Stimulated activated CD4-positive, alpha-beta T cell treated with anti-CD3 and anti-CD28 coated beads, Interleukin-4, amount 100 ng/mL, for 24 hours (primary cell): ENCODE measurements around the gene FAF1.
"Not testable (repeated sequence)": the region's sequence is repeated elsewhere in the genome, so short reads cannot be mapped to it uniquely, and the experiment has no call there.

ENCODE experiments used
- DNase-seq: peaks from one replicate; pipeline ENCODE4 v3.0.0-alpha.2; 2020

FAF1 gene

GRCh38 chr1:50833216-50833615, 126.9 kb downstream of the FAF1 start:
- no peak for DNase-seq

- DNase-seq, result no peak
Measured at GRCh38 chr1:50832167-50832566, 127.9 kb downstream of the FAF1 start.

- DNase-seq, result no peak
Measured at GRCh38 chr1:50831300-50832061, 128.6 kb downstream of the FAF1 start.

- DNase-seq, result no peak
Measured at GRCh38 chr1:50830621-50831020, 129.4 kb downstream of the FAF1 start.

GRCh38 chr1:50829014-50829958, 130.8 kb downstream of the FAF1 start:
- DNase-seq, result no peak

- no peak for DNase-seq
Measured at GRCh38 chr1:50827546-50827945, 132.5 kb downstream of the FAF1 start.

GRCh38 chr1:50826792-50827191, 133.3 kb downstream of the FAF1 start:
- not testable (repeated sequence) for DNase-seq

GRCh38 chr1:50822035-50822776, 137.9 kb downstream of the FAF1 start:
- no peak for DNase-seq

GRCh38 chr1:50820545-50820944, 139.5 kb downstream of the FAF1 start:
- DNase-seq, result no peak

- no peak for DNase-seq
Measured at GRCh38 chr1:50812346-50812745, 147.7 kb downstream of the FAF1 start.

GRCh38 chr1:50808296-50808695, 151.8 kb downstream of the FAF1 start:
- no peak for DNase-seq

GRCh38 chr1:50796272-50796671, 163.8 kb downstream of the FAF1 start:
- DNase-seq, result no peak

GRCh38 chr1:50793521-50793920, 166.5 kb downstream of the FAF1 start:
- DNase-seq, result no peak

GRCh38 chr1:50787266-50787665, 172.8 kb downstream of the FAF1 start:
- DNase-seq, result no peak

- DNase-seq, result no peak
Measured at GRCh38 chr1:50783286-50783685, 176.8 kb downstream of the FAF1 start.

GRCh38 chr1:50780797-50781196, 179.3 kb downstream of the FAF1 start:
- DNase-seq, result no peak

- no peak for DNase-seq
Measured at GRCh38 chr1:50779801-50780200, 180.3 kb downstream of the FAF1 start.

- DNase-seq, result no peak
Measured at GRCh38 chr1:50775740-50776139, 184.3 kb downstream of the FAF1 start.

GRCh38 chr1:50774759-50775351, 185.2 kb downstream of the FAF1 start:
- peak; percentile 7 for DNase-seq

- no peak for DNase-seq
Measured at GRCh38 chr1:50766688-50767087, 193.4 kb downstream of the FAF1 start.

- not testable (repeated sequence) for DNase-seq
Measured at GRCh38 chr1:50756543-50756942, 203.5 kb downstream of the FAF1 start.

GRCh38 chr1:50754764-50755163, 205.3 kb downstream of the FAF1 start:
- DNase-seq, result not testable (repeated sequence)
